AG04450 (cell line): ENCODE measurements around the gene SCD. TPM values are rescaled to one million over a fixed set of nuclear protein-coding genes. Genes with fewer than 3 reads are reported as not detected.

Source experiments
- CTCF ChIA-PET: fragments of 300-600, 350-600 bp; formaldehyde crosslinking; extraction: SDS; loops from one replicate; lab custom pipeline; 2022; ENCODE audit warnings: antibody characterized with exemption, inconsistent platforms; lab: Charles Lee
- POLR2A ChIA-PET: fragments of 350-600 bp; formaldehyde crosslinking; extraction: SDS; loops from one replicate; lab custom pipeline; 2021; ENCODE audit warnings: antibody characterized with exemption, inconsistent platforms; lab: Yijun Ruan, JAX
- DNase-seq: peaks from one replicate; pipeline ENCODE4 v3.0.0-alpha.2; 2011; ENCODE audit warnings: low read depth, low spot score
- H3K27ac ChIP-seq: one replicate; pipeline ENCODE4 v1.5.1; 2012; ENCODE audit warnings: low read depth, low read length, control low read depth
- H3K27me3 ChIP-seq: one replicate; pipeline ENCODE4 v1.6.0; 2012; ENCODE audit warnings: low read length; ENCODE audit not compliant: control insufficient read depth, insufficient read depth
- H3K4me3 ChIP-seq: 2 replicates; pipeline ENCODE4 v1.5.1; 2011; ENCODE audit warnings: mild to moderate bottlenecking, low read depth, low read length, control low read depth
- H3K9me3 ChIP-seq: 2 replicates; pipeline ENCODE4 v1.5.1; 2012; ENCODE audit warnings: low read length; ENCODE audit not compliant: control insufficient read depth, insufficient read depth
- CTCF ChIP-seq: IDR thresholded peaks from 2 replicates; pipeline ENCODE4 v1.5.1; 2011; ENCODE audit warnings: low read depth, low read length, control low read depth, inconsistent platforms
- polyA plus RNA-seq: library from polyadenylated mRNA; depleted of rRNA; stranded (reverse); fragments of >200 nt; gene quantifications from 2 replicates; pipeline ENCODE4 v1.2.3, GENCODE V29; 2011

Gene SCD
- polyA plus RNA-seq, 1 experiment = 148 TPM

GRCh38 chr10:100319707-100320402 lies 27.2 kb upstream of the SCD start:
- CTCF ChIA-PET = no interaction called here

GRCh38 chr10:100325158-100325557 lies 21.9 kb upstream of the SCD start:
- Histone ChIP-seq H3K27ac (no peak overlapping the region), H3K4me3 (no peak overlapping the region), H3K27me3 (peaks cover 26% of the 10 kb centered on the region), H3K9me3 (no peaks in the 10 kb centered on the region)
- no peak for TF ChIP-seq CTCF
- ChIA-PET POLR2A (no interaction called here), CTCF (no interaction called here)
- DNase-seq = no peak

More at GRCh38 chr10:100319707-100320402, 27.2 kb upstream of the SCD start:
- POLR2A ChIA-PET = no interaction called here
- DNase-seq = no peak
- Histone ChIP-seq H3K4me3 (no peak overlapping the region), H3K9me3 (no peaks in the 10 kb centered on the region), H3K27ac (no peak overlapping the region), H3K27me3 (peaks cover 10% of the 10 kb centered on the region)
- TF ChIP-seq CTCF = no peak

GRCh38 chr10:100327007-100327717 lies 19.9 kb upstream of the SCD start:
- Histone ChIP-seq H3K27me3 (peaks cover 34% of the 10 kb centered on the region), H3K9me3 (no peaks in the 10 kb centered on the region), H3K4me3 (no peak overlapping the region), H3K27ac (no peak overlapping the region)
- no peak for TF ChIP-seq CTCF
- no peak for DNase-seq
- ChIA-PET POLR2A (no interaction called here), CTCF (interaction anchor here (1.8 kb wide), 1 partner anchor 12 kb away, joined by 6 read pairs; no protein-coding TSS in a partner anchor)

- Histone ChIP-seq H3K4me3 (no peak overlapping the region), H3K27me3 (peaks cover 34% of the 10 kb centered on the region), H3K27ac (no peak overlapping the region), H3K9me3 (no peaks in the 10 kb centered on the region)
- no peak for TF ChIP-seq CTCF
- CTCF ChIA-PET = interaction anchor here (1.8 kb wide), 1 partner anchor 12 kb away, joined by 6 read pairs; no protein-coding TSS in a partner anchor
- POLR2A ChIA-PET = no interaction called here
- no peak for DNase-seq
These were observed 19.4 kb upstream of the SCD start for GRCh38 chr10:100327718-100328009.

GRCh38 chr10:100328198-100328597 lies 18.8 kb upstream of the SCD start:
- TF ChIP-seq CTCF = no peak
- Histone ChIP-seq H3K4me3 (no peak overlapping the region), H3K27me3 (peaks cover 38% of the 10 kb centered on the region), H3K9me3 (no peaks in the 10 kb centered on the region), H3K27ac (no peak overlapping the region)
- POLR2A ChIA-PET = no interaction called here
- DNase-seq = no peak
- CTCF ChIA-PET = interaction anchor here (0.6 to 2.6 kb wide), 3 partner anchors 11 to 483 kb away, joined by 3 to 12 read pairs (median 3); no protein-coding TSS in a partner anchor
